ENCODE measurements around the gene CSH1.
"Not testable (repeated sequence)": the region's sequence is repeated elsewhere in the genome, so short reads cannot be mapped to it uniquely, and the experiment has no call there.

The CSH1 gene

GRCh38 chr17:63882626-63883126 lies 13.7 kb downstream of the CSH1 start:
- H3K36me3 ChIP-seq (ENCODE audit: control insufficient read depth, insufficient read depth, low read length); H3K27me3 ChIP-seq (ENCODE audit: control insufficient read depth, insufficient read depth, low read length); H3K9ac ChIP-seq (ENCODE audit: low read length); H3K4me3 ChIP-seq (ENCODE audit: low read length); H3K4me1 ChIP-seq (ENCODE audit: control insufficient read depth, insufficient read depth, low read length); H3K27ac ChIP-seq (ENCODE audit: low read depth, low read length): not testable (repeated sequence)

- Histone ChIP-seq H3K4me3 (ENCODE audit: low read length) (no peak within 1 kb of the TSS), H3K27ac (ENCODE audit: low read depth, low read length) (no peak within 1 kb of the TSS), H3K4me1 (ENCODE audit: control insufficient read depth, insufficient read depth, low read length) (no peaks in the 10 kb centered on the region), H3K9ac (ENCODE audit: low read length) (no peak within 1 kb of the TSS), H3K27me3 (ENCODE audit: control insufficient read depth, insufficient read depth, low read length) (no peaks in the 10 kb centered on the region), H3K36me3 (ENCODE audit: control insufficient read depth, insufficient read depth, low read length) (no peaks in the 10 kb centered on the region)
Measured at GRCh38 chr17:63881935-63882601, 14.3 kb downstream of the CSH1 start, which contains the start of gene GH2. GH2 (minus strand) TSS chr17:63881944; CDS start chr17:63881801, 143 bp downstream.

DNA sequence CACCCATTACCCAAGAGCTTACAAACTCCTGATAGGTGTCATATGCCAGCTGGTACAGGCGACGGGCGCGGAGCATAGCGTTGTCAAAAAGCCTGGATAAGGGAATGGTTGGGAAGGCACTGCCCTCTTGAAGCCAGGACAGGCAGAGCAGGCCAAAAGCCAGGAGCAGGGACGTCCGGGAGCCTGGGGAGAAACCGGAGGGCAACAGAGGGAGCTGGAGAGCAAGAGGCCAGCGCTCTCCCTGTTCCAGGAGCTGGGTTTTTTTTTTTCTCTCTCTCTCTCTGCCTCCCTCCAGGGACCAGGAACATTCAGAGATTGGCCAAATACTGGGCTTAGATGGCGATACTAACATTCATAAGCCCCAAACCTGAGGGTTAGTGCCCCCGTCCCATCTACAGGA lies 15.0 kb downstream of the CSH1 start:
- H3K36me3 ChIP-seq (ENCODE audit: control insufficient read depth, insufficient read depth, low read length); H3K4me3 ChIP-seq (ENCODE audit: low read length); H3K4me1 ChIP-seq (ENCODE audit: control insufficient read depth, insufficient read depth, low read length); H3K27me3 ChIP-seq (ENCODE audit: control insufficient read depth, insufficient read depth, low read length); H3K9ac ChIP-seq (ENCODE audit: low read length); H3K27ac ChIP-seq (ENCODE audit: low read depth, low read length): not testable (repeated sequence)

DNA sequence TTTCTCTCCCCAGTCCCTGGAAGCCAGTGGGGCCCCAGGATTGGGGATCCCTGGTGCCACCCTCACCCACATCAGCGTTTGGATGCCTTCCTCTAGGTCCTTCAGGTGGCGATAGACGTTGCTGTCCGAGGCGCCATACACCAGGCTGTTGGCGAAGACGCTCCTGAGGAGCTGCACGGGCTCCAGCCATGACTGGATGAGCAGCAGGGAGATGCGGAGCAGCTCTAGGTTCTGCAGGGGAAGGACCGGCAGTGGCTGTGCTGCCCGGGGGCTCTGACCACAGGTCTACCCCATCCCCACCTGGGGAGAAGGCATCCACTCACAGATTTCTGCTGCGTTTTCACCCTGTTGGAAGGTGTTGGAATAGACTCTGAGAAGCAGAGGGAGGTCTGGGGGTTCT lies 15.7 kb downstream of the CSH1 start:
- no peaks in the 10 kb centered on the region for H3K4me1 ChIP-seq (ENCODE audit: control insufficient read depth, insufficient read depth, low read length)
- no peaks in the 10 kb centered on the region for H3K36me3 ChIP-seq (ENCODE audit: control insufficient read depth, insufficient read depth, low read length)
- no peak overlapping the region for H3K4me3 ChIP-seq (ENCODE audit: low read length)
- H3K27ac ChIP-seq (ENCODE audit: low read depth, low read length) = no peak overlapping the region
- no peaks in the 10 kb centered on the region for H3K27me3 ChIP-seq (ENCODE audit: control insufficient read depth, insufficient read depth, low read length)
- H3K9ac ChIP-seq (ENCODE audit: low read length) = no peak overlapping the region

- not testable (repeated sequence) for H3K27me3 ChIP-seq (ENCODE audit: control insufficient read depth, insufficient read depth, low read length); H3K4me3 ChIP-seq (ENCODE audit: low read length); H3K4me1 ChIP-seq (ENCODE audit: control insufficient read depth, insufficient read depth, low read length); H3K36me3 ChIP-seq (ENCODE audit: control insufficient read depth, insufficient read depth, low read length); H3K9ac ChIP-seq (ENCODE audit: low read length); H3K27ac ChIP-seq (ENCODE audit: low read depth, low read length)
Measured at GRCh38 chr17:63878413-63878812, 18.0 kb downstream of the CSH1 start.

DNA sequence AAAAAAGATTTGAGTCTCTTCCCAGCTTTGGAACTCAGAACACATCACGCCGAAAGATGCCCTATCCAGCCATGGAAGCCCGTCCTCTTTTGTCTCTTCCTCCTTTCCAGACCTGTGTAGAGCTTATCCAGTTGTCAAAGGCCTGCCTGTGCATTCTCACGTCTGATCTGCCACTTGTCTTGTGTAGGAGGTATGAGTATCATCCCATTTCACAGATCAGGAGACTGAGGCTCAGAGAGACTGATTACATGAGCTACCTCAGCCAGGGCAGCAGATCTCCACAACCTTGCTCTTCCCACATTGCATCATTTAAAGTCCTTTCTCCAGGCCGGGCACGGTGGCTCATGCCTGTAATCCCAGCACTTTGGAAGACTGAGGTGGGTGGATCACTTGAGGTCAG lies 21.7 kb downstream of the CSH1 start:
- not testable (repeated sequence) for H3K27me3 ChIP-seq (ENCODE audit: control insufficient read depth, insufficient read depth, low read length); H3K4me1 ChIP-seq (ENCODE audit: control insufficient read depth, insufficient read depth, low read length); H3K9ac ChIP-seq (ENCODE audit: low read length); H3K36me3 ChIP-seq (ENCODE audit: control insufficient read depth, insufficient read depth, low read length); H3K27ac ChIP-seq (ENCODE audit: low read depth, low read length); H3K4me3 ChIP-seq (ENCODE audit: low read length)

DNA sequence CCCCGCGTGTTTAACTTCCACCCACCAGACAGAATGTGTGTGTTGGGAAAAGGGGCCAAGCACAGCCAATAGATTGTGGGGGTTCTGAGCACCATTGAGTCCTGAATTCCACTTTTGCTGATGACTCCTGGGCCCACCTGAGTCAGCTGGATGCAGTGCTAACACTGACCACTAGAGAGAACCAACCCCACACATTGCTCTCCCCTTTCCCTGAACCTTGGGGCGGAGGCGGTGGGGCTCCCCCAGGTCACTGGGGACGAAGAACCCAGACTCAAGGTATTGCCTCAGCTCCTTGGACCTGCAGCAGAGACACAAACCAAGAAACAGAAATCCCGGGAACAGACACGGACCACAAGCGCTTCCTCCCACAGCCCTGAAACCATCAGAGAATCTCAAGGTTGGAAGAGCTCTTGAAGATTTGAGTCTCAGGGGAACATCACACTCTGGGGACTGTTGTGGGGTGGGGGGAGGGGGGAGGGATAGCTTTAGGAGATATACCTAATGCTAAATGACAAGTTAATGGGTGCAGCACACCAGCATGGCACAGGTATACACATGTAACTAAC lies 22.2 kb downstream of the CSH1 start:
- not testable (repeated sequence) for H3K4me3 ChIP-seq (ENCODE audit: low read length); H3K36me3 ChIP-seq (ENCODE audit: control insufficient read depth, insufficient read depth, low read length); H3K4me1 ChIP-seq (ENCODE audit: control insufficient read depth, insufficient read depth, low read length); H3K27me3 ChIP-seq (ENCODE audit: control insufficient read depth, insufficient read depth, low read length); H3K9ac ChIP-seq (ENCODE audit: low read length); H3K27ac ChIP-seq (ENCODE audit: low read depth, low read length)

GRCh38 chr17:63873577-63873976 lies 22.8 kb downstream of the CSH1 start, which contains the start of gene CSH2:
CSH2 (minus strand) TSS chr17:63873677; CDS start chr17:63873614, 63 bp downstream.
- not testable (repeated sequence) for H3K4me3 ChIP-seq (ENCODE audit: low read length); H3K36me3 ChIP-seq (ENCODE audit: control insufficient read depth, insufficient read depth, low read length); H3K9ac ChIP-seq (ENCODE audit: low read length); H3K27ac ChIP-seq (ENCODE audit: low read depth, low read length); H3K27me3 ChIP-seq (ENCODE audit: control insufficient read depth, insufficient read depth, low read length); H3K4me1 ChIP-seq (ENCODE audit: control insufficient read depth, insufficient read depth, low read length)

DNA sequence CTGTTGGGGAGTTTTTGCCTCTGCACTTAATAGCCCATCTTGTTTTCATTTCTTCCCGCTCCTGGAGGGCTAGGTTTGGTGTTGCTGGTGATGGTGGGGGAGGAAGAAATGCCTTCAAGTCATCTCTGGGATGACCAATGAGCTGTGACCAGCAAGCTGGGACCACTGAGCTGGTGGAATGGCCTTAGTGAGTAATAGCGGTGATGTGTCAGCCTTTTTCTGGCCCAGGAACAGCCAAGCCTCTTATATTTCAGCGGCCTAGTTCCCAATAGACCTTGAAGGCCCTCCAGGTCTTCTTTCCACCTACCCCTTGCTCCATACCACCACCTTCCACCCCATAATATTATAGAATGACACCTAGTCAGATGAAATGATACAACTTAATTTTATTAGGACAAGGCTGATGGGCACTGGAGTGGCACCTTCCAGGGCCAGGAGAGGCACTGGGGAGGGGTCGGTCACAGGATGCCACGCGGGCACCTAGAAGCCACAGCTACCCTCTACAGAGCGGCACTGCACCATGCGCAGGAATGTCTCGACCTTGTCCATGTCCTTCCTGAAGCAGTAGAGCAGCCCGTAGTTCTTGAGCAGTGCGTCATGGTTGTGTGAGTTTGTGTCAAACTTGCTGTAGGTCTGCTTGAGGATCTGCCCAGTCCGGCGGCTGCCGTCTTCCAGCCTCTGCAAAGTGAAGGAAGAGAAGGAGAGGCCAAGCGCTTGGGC lies 24.6 kb downstream of the CSH1 start:
- not testable (repeated sequence) for H3K4me3 ChIP-seq (ENCODE audit: low read length); H3K27ac ChIP-seq (ENCODE audit: low read depth, low read length); H3K27me3 ChIP-seq (ENCODE audit: control insufficient read depth, insufficient read depth, low read length); H3K36me3 ChIP-seq (ENCODE audit: control insufficient read depth, insufficient read depth, low read length); H3K9ac ChIP-seq (ENCODE audit: low read length); H3K4me1 ChIP-seq (ENCODE audit: control insufficient read depth, insufficient read depth, low read length)

DNA sequence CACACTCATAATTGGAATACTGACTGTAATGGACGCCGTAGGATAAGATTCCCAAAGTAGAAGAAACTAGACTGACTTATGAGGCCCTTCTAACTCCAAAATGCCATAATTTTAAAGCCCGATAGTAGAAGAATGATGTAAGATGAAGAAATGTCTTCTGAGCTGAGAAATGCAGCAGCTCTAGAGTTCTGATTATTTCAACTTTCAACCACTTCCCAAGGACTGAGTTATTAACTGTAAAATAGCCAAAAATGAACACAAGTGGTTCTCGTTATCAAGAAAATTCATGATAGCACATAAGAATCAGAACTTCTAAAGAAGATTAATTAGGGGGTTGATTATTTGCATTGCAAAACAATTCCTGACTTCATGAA lies 26.1 kb downstream of the CSH1 start:
- not testable (repeated sequence) for H3K27ac ChIP-seq (ENCODE audit: low read depth, low read length); H3K9ac ChIP-seq (ENCODE audit: low read length); H3K4me1 ChIP-seq (ENCODE audit: control insufficient read depth, insufficient read depth, low read length); H3K4me3 ChIP-seq (ENCODE audit: low read length); H3K27me3 ChIP-seq (ENCODE audit: control insufficient read depth, insufficient read depth, low read length); H3K36me3 ChIP-seq (ENCODE audit: control insufficient read depth, insufficient read depth, low read length)

- H3K9ac ChIP-seq (ENCODE audit: low read length); H3K27ac ChIP-seq (ENCODE audit: low read depth, low read length); H3K4me1 ChIP-seq (ENCODE audit: control insufficient read depth, insufficient read depth, low read length); H3K27me3 ChIP-seq (ENCODE audit: control insufficient read depth, insufficient read depth, low read length); H3K36me3 ChIP-seq (ENCODE audit: control insufficient read depth, insufficient read depth, low read length); H3K4me3 ChIP-seq (ENCODE audit: low read length): not testable (repeated sequence)
Measured at GRCh38 chr17:63869491-63870291, 26.7 kb downstream of the CSH1 start.

- H3K27ac ChIP-seq (ENCODE audit: low read depth, low read length); H3K9ac ChIP-seq (ENCODE audit: low read length); H3K36me3 ChIP-seq (ENCODE audit: control insufficient read depth, insufficient read depth, low read length); H3K27me3 ChIP-seq (ENCODE audit: control insufficient read depth, insufficient read depth, low read length); H3K4me1 ChIP-seq (ENCODE audit: control insufficient read depth, insufficient read depth, low read length); H3K4me3 ChIP-seq (ENCODE audit: low read length): not testable (repeated sequence)
Measured at GRCh38 chr17:63866625-63867024, 29.7 kb downstream of the CSH1 start.
